Measurements from ENCODE around the gene CDS1.

DNA sequence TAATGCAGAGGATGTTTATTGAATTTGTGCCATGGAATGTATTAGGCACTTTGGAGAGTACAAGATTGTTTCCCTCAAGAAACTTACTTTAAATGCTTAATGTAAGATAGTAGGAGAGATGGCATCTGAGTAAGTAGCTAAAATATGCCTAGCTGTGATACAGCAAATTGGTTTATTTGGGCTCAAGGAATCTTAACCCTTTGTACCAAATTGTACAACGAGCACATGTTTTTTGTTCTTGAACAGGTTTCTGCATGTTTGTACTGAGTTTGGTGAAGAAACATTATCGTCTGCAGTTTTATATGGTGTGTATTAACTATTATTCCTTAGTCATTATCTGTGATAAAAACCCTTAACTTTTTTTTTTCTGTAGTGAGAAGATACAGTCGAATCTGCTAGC is 48.6 kb downstream of the CDS1 start:
- no peak for TF ChIP-seq POLR2A (IDR thresholded peaks at IDR 0.05)
- TF ChIP-seq, protein P1, sequence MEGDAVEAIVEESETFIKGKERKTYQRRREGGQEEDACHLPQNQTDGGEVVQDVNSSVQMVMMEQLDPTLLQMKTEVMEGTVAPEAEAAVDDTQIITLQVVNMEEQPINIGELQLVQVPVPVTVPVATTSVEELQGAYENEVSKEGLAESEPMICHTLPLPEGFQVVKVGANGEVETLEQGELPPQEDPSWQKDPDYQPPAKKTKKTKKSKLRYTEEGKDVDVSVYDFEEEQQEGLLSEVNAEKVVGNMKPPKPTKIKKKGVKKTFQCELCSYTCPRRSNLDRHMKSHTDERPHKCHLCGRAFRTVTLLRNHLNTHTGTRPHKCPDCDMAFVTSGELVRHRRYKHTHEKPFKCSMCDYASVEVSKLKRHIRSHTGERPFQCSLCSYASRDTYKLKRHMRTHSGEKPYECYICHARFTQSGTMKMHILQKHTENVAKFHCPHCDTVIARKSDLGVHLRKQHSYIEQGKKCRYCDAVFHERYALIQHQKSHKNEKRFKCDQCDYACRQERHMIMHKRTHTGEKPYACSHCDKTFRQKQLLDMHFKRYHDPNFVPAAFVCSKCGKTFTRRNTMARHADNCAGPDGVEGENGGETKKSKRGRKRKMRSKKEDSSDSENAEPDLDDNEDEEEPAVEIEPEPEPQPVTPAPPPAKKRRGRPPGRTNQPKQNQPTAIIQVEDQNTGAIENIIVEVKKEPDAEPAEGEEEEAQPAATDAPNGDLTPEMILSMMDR (IDR thresholded peaks at IDR 0.05 in 4 of 5, conservative IDR thresholded peaks at IDR 0.05 in 1 of 5), result no peak
